ENCODE results near the gene GALM.
"Not testable (repeated sequence)": the region's sequence is repeated elsewhere in the genome, so short reads cannot be mapped to it uniquely, and the experiment has no call there.

GALM gene

GRCh38 chr2:38665854-38666555 is at the start of gene GALM:
Gene GALM, plus strand, starts transcription at chr2:38666114. Its CDS starts 48 bp downstream, at chr2:38666162.
- peak within 1 kb of the TSS; percentile 65 for H3K4me3 ChIP-seq (ENCODE audit: low read depth, low read length)

- no peak overlapping the region for H3K4me3 ChIP-seq (ENCODE audit: low read depth, low read length)
These were observed 48.6 kb upstream of the GALM start for GRCh38 chr2:38617301-38617700.

GRCh38 chr2:38619458-38620164 is 46.3 kb upstream of the GALM start:
- H3K4me3 ChIP-seq (ENCODE audit: low read depth, low read length): no peak overlapping the region

- H3K4me3 ChIP-seq (ENCODE audit: low read depth, low read length): no peak overlapping the region
These were observed 45.5 kb upstream of the GALM start for GRCh38 chr2:38620282-38620977.

GRCh38 chr2:38621018-38621417 is 44.9 kb upstream of the GALM start:
- H3K4me3 ChIP-seq (ENCODE audit: low read depth, low read length): no peak overlapping the region

GRCh38 chr2:38622210-38622609 is 43.7 kb upstream of the GALM start:
- no peak overlapping the region for H3K4me3 ChIP-seq (ENCODE audit: low read depth, low read length)

- no peak overlapping the region for H3K4me3 ChIP-seq (ENCODE audit: low read depth, low read length)
These were observed 39.4 kb upstream of the GALM start for GRCh38 chr2:38626326-38627035.

- H3K4me3 ChIP-seq (ENCODE audit: low read depth, low read length): no peak overlapping the region
These were observed 38.5 kb upstream of the GALM start for GRCh38 chr2:38627391-38627790.

GRCh38 chr2:38629684-38630083 is 36.2 kb upstream of the GALM start:
- H3K4me3 ChIP-seq (ENCODE audit: low read depth, low read length): no peak overlapping the region

- H3K4me3 ChIP-seq (ENCODE audit: low read depth, low read length): no peak overlapping the region
These were observed 33.9 kb upstream of the GALM start for GRCh38 chr2:38631976-38632375.

GRCh38 chr2:38632980-38633379 is 32.9 kb upstream of the GALM start:
- no peak overlapping the region for H3K4me3 ChIP-seq (ENCODE audit: low read depth, low read length)

- no peak overlapping the region for H3K4me3 ChIP-seq (ENCODE audit: low read depth, low read length)
These were observed 32.0 kb upstream of the GALM start for GRCh38 chr2:38633895-38634294.

- no peak overlapping the region for H3K4me3 ChIP-seq (ENCODE audit: low read depth, low read length)
These were observed 31.2 kb upstream of the GALM start for GRCh38 chr2:38634684-38635083.

GRCh38 chr2:38635139-38635538 is 30.8 kb upstream of the GALM start:
- H3K4me3 ChIP-seq (ENCODE audit: low read depth, low read length): no peak overlapping the region

- no peak overlapping the region for H3K4me3 ChIP-seq (ENCODE audit: low read depth, low read length)
These were observed 29.8 kb upstream of the GALM start for GRCh38 chr2:38636069-38636468.

- H3K4me3 ChIP-seq (ENCODE audit: low read depth, low read length): not testable (repeated sequence)
These were observed 23.4 kb upstream of the GALM start for GRCh38 chr2:38642373-38643017.

GRCh38 chr2:38643021-38643671 is 22.8 kb upstream of the GALM start:
- H3K4me3 ChIP-seq (ENCODE audit: low read depth, low read length): no peak overlapping the region

GRCh38 chr2:38643683-38644511 is 22.0 kb upstream of the GALM start:
- H3K4me3 ChIP-seq (ENCODE audit: low read depth, low read length): not testable (repeated sequence)

GRCh38 chr2:38648107-38648761 is 17.7 kb upstream of the GALM start:
- no peak overlapping the region for H3K4me3 ChIP-seq (ENCODE audit: low read depth, low read length)
